ENCODE measurements around the gene DEPDC1B. TPM values are rescaled to one million over a fixed set of nuclear protein-coding genes. Genes with fewer than 3 reads are reported as not detected.
"Not testable (repeated sequence)": the region's sequence is repeated elsewhere in the genome, so short reads cannot be mapped to it uniquely, and the experiment has no call there.

DEPDC1B gene
- total and polyA plus RNA-seq, 2 experiments from 2014 or later: 38.3 to 67.9 TPM

- H4K20me1 ChIP-seq (replicated peaks; ENCODE audit: insufficient read depth): peaks cover 10% of the 10 kb centered on the region; the same call in 1 of the 2 replicates
- not testable (repeated sequence) for H3K4me3 ChIP-seq; H3K36me3 ChIP-seq (ENCODE audit: insufficient read depth); DNase-seq (ENCODE audit: low spot score); H3K27ac ChIP-seq (ENCODE audit: low read depth); H3K9me3 Mint-ChIP-seq; H2AFZ ChIP-seq; H3K27ac Mint-ChIP-seq; H3K27me3 ChIP-seq (ENCODE audit: insufficient read depth); ATAC-seq; H3K4me2 ChIP-seq; H3F3A ChIP-seq (replicated peaks; ENCODE audit: low read depth); H3K27me3 Mint-ChIP-seq (ENCODE audit: insufficient read depth, low read depth, poor library complexity); H3K9me2 ChIP-seq (ENCODE audit: insufficient read depth); H3K4me3 Mint-ChIP-seq
- H3K4me1 ChIP-seq (ENCODE audit: insufficient read depth): peaks cover 14% of the 10 kb centered on the region
- H3K79me2 ChIP-seq (replicated peaks; ENCODE audit: insufficient read depth): peaks cover 100% of the 10 kb centered on the region
- Mint-ChIP-seq H3K36me3 (ENCODE audit: low read depth) (peaks cover 50% of the 10 kb centered on the region), H3K4me1 (peaks cover 10% of the 10 kb centered on the region)
Measured at GRCh38 chr5:60682007-60682406, 18.0 kb downstream of the DEPDC1B start.

GRCh38 chr5:60679816-60680215 lies 20.1 kb downstream of the DEPDC1B start:
- Histone ChIP-seq H3F3A (replicated peaks; ENCODE audit: low read depth) (no peaks in the 10 kb centered on the region), H3K4me3 (no peak overlapping the region), H3K27ac (ENCODE audit: low read depth) (no peak overlapping the region), H3K36me3 (ENCODE audit: insufficient read depth) (no peaks in the 10 kb centered on the region; the same call in 1 of the 2 replicates), H3K4me1 (ENCODE audit: insufficient read depth) (peaks cover 14% of the 10 kb centered on the region), H4K20me1 (replicated peaks; ENCODE audit: insufficient read depth) (peaks cover 20% of the 10 kb centered on the region), H3K4me2 (no peak overlapping the region), H3K79me2 (replicated peaks; ENCODE audit: insufficient read depth) (peaks cover 100% of the 10 kb centered on the region), H3K27me3 (ENCODE audit: insufficient read depth) (no peaks in the 10 kb centered on the region), H3K9me2 (ENCODE audit: insufficient read depth) (no peaks in the 10 kb centered on the region), H2AFZ (no peak overlapping the region)
- Mint-ChIP-seq H3K27ac (no peak overlapping the region), H3K36me3 (ENCODE audit: low read depth) (peaks cover 30% of the 10 kb centered on the region), H3K4me3 (no peak overlapping the region), H3K9me3 (no peaks in the 10 kb centered on the region; the same call in 2 of the 3 replicates), H3K27me3 (ENCODE audit: insufficient read depth, low read depth, poor library complexity) (peaks cover 5% of the 10 kb centered on the region), H3K4me1 (peaks cover 10% of the 10 kb centered on the region)
- ATAC-seq (no peak), DNase-seq (ENCODE audit: low spot score) (no peak)
- no peak for TF ChIP-seq POLR2AphosphoS5 (IDR thresholded peaks at IDR 0.05; ENCODE audit: low read depth)
- TF ChIP-seq JUNB (IDR thresholded peaks at IDR 0.05; ENCODE audit: unreplicated experiment): no peak
- no peak for TF ChIP-seq EZH2 (IDR thresholded peaks at IDR 0.05; ENCODE audit: low read depth, unreplicated experiment)
- no peak for TF ChIP-seq ZNF114 (CRISPR knock-in tag; IDR thresholded peaks at IDR 0.05)
- no peak for TF ChIP-seq EZH2phosphoT487 (IDR thresholded peaks at IDR 0.05; ENCODE audit: unreplicated experiment)
- TF ChIP-seq, protein P1, sequence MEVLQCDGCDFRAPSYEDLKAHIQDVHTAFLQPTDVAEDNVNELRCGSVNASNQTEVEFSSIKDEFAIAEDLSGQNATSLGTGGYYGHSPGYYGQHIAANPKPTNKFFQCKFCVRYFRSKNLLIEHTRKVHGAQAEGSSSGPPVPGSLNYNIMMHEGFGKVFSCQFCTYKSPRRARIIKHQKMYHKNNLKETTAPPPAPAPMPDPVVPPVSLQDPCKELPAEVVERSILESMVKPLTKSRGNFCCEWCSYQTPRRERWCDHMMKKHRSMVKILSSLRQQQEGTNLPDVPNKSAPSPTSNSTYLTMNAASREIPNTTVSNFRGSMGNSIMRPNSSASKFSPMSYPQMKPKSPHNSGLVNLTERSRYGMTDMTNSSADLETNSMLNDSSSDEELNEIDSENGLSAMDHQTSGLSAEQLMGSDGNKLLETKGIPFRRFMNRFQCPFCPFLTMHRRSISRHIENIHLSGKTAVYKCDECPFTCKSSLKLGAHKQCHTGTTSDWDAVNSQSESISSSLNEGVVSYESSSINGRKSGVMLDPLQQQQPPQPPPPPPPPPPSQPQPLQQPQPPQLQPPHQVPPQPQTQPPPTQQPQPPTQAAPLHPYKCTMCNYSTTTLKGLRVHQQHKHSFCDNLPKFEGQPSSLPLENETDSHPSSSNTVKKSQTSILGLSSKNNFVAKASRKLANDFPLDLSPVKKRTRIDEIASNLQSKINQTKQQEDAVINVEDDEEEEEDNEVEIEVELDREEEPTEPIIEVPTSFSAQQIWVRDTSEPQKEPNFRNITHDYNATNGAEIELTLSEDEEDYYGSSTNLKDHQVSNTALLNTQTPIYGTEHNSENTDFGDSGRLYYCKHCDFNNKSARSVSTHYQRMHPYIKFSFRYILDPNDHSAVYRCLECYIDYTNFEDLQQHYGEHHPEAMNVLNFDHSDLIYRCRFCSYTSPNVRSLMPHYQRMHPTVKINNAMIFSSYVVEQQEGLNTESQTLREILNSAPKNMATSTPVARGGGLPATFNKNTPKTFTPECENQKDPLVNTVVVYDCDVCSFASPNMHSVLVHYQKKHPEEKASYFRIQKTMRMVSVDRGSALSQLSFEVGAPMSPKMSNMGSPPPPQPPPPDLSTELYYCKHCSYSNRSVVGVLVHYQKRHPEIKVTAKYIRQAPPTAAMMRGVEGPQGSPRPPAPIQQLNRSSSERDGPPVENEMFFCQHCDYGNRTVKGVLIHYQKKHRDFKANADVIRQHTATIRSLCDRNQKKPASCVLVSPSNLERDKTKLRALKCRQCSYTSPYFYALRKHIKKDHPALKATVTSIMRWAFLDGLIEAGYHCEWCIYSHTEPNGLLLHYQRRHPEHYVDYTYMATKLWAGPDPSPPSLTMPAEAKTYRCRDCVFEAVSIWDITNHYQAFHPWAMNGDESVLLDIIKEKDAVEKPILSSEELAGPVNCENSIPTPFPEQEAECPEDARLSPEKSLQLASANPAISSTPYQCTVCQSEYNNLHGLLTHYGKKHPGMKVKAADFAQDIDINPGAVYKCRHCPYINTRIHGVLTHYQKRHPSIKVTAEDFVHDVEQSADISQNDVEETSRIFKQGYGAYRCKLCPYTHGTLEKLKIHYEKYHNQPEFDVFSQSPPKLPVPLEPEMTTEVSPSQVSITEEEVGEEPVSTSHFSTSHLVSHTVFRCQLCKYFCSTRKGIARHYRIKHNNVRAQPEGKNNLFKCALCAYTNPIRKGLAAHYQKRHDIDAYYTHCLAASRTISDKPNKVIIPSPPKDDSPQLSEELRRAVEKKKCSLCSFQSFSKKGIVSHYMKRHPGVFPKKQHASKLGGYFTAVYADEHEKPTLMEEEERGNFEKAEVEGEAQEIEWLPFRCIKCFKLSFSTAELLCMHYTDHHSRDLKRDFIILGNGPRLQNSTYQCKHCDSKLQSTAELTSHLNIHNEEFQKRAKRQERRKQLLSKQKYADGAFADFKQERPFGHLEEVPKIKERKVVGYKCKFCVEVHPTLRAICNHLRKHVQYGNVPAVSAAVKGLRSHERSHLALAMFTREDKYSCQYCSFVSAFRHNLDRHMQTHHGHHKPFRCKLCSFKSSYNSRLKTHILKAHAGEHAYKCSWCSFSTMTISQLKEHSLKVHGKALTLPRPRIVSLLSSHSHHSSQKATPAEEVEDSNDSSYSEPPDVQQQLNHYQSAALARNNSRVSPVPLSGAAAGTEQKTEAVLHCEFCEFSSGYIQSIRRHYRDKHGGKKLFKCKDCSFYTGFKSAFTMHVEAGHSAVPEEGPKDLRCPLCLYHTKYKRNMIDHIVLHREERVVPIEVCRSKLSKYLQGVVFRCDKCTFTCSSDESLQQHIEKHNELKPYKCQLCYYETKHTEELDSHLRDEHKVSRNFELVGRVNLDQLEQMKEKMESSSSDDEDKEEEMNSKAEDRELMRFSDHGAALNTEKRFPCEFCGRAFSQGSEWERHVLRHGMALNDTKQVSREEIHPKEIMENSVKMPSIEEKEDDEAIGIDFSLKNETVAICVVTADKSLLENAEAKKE (CRISPR knock-in tag; IDR thresholded peaks at IDR 0.05): no peak
- no peak for TF ChIP-seq NANOG (IDR thresholded peaks at IDR 0.05; ENCODE audit: borderline replicate concordance)
- TF ChIP-seq ZNF331 (CRISPR knock-in tag; IDR thresholded peaks at IDR 0.05; ENCODE audit: low read depth): no peak
- TF ChIP-seq CREB1 (CRISPR knock-in tag; IDR thresholded peaks at IDR 0.05; ENCODE audit: low read depth): no peak
- TF ChIP-seq ETS1 (IDR thresholded peaks at IDR 0.05): no peak
- TF ChIP-seq STAT1 (IDR thresholded peaks at IDR 0.05; ENCODE audit: unreplicated experiment): no peak
- TF ChIP-seq REST (IDR thresholded peaks at IDR 0.05; ENCODE audit: unreplicated experiment): no peak

All from GM23338 (cell line).